ENCODE measurements around the gene CNTFR. TPM values are rescaled to one million over a fixed set of nuclear protein-coding genes. Genes with fewer than 3 reads are reported as not detected.

CNTFR gene
- total and polyA plus RNA-seq, 10 donors, result 2.8 to 46.8 (median 15.9) TPM

DNA sequence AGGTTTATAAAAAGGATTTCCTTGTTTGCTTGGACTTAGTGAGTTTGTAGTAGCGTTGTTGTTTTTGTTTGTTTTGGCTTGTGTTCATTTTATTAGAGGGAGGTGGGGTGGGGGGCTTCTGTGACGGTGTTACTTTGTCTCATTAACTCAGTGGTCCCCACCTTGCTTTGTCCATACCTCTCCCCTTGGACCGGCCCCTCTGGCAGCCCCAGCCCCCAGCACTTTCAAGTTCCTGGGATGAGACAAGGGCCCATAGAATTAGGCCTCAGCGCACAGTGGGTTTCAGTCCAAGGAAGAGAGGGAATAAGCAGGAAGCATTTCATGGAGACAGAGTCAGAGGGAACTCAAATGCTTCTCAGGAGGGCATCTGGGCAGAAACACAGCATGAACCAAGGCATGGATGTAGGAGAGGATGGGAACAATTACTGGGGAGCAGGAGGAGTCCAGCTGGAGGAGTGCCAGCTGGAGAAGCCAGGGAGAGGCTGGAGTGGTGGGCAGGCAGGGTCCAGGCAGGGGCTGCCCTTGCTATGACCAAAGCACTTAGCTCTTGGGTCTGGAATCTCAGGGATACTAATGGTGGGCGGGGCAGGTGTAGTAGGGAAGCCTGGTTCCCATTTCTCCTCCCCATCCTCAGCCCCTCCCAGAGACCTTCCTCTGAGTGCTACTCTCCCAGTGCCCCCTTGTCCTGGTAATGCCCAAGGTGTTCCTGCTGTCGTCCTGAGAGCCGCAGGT is 43.3 kb downstream of the CNTFR start:
- intact Hi-C loops (cut with DNase I; ENCODE audit: low total_unique reads), result loop anchor here (5.0 kb wide), 1 partner anchor 46 kb away; no protein-coding TSS in a partner anchor
- H3K27ac ChIP-seq, result no peak overlapping the region
- H3K4me3 ChIP-seq, result no peak overlapping the region
- no peaks in the 10 kb centered on the region for H3K36me3 ChIP-seq
- peaks cover 0 to 29% (median 6%) of the 10 kb centered on the region in 7 donors for H3K27me3 ChIP-seq (replicated peaks in 1 of 7)
- WGBS, 5 donors, result 83 to 91% (median 87%) methylated on average over 7 of the region's 7 CpGs
- no peak for TF ChIP-seq POLR2A (IDR thresholded peaks at IDR 0.05)
- no peak for TF ChIP-seq POLR2AphosphoS5 (IDR thresholded peaks at IDR 0.05)
- TF ChIP-seq, protein P1, sequence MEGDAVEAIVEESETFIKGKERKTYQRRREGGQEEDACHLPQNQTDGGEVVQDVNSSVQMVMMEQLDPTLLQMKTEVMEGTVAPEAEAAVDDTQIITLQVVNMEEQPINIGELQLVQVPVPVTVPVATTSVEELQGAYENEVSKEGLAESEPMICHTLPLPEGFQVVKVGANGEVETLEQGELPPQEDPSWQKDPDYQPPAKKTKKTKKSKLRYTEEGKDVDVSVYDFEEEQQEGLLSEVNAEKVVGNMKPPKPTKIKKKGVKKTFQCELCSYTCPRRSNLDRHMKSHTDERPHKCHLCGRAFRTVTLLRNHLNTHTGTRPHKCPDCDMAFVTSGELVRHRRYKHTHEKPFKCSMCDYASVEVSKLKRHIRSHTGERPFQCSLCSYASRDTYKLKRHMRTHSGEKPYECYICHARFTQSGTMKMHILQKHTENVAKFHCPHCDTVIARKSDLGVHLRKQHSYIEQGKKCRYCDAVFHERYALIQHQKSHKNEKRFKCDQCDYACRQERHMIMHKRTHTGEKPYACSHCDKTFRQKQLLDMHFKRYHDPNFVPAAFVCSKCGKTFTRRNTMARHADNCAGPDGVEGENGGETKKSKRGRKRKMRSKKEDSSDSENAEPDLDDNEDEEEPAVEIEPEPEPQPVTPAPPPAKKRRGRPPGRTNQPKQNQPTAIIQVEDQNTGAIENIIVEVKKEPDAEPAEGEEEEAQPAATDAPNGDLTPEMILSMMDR (IDR thresholded peaks at IDR 0.05 in 8 of 11, conservative IDR thresholded peaks at IDR 0.05 in 3 of 11), result no peak
- no peak for DNase-seq
- no peaks in the 10 kb centered on the region for H3K9me3 ChIP-seq
- peaks cover 0 to 15% (median 0%) of the 10 kb centered on the region in 6 donors for H3K4me1 ChIP-seq

DNA sequence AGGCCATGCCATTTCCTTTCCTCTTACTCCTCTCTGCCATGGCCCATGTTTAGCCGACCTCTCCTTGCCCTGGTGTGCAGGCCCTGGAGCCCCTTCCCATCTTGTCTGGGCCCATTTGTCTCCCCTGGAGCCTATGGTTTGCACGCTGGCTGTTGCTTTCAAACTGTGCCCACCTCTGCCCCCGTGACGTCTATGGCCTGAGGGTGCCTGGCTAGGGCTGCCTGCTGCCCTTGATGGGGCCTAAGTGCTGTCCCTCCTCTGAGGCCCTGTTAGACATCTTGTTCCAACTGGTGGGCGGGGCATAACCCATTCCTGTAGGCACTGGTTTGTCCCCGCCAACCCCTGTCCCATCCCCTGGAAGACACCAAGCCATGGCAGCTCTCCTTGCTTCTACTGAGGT is 44.0 kb downstream of the CNTFR start:
- intact Hi-C loops (cut with DNase I; ENCODE audit: low total_unique reads), result loop anchor here (5.0 kb wide), 1 partner anchor 47 kb away; no protein-coding TSS in a partner anchor
- H3K36me3 ChIP-seq, result no peaks in the 10 kb centered on the region
- H3K27ac ChIP-seq, result no peak overlapping the region
- no peak for TF ChIP-seq POLR2A (IDR thresholded peaks at IDR 0.05)
- TF ChIP-seq, protein P1 (IDR thresholded peaks at IDR 0.05 in 8 of 11, conservative IDR thresholded peaks at IDR 0.05 in 3 of 11), result no peak
- peak in 1 of 3 donors; percentile 43 for TF ChIP-seq POLR2AphosphoS5 (IDR thresholded peaks at IDR 0.05)
- no peak overlapping the region for H3K4me3 ChIP-seq
- peaks cover 0 to 15% (median 0%) of the 10 kb centered on the region in 6 donors for H3K4me1 ChIP-seq
- peaks cover 0 to 29% (median 6%) of the 10 kb centered on the region in 7 donors for H3K27me3 ChIP-seq (replicated peaks in 1 of 7)
- no peak for DNase-seq
- no peaks in the 10 kb centered on the region for H3K9me3 ChIP-seq
- WGBS, 5 donors, result 80 to 87% (median 84%) methylated on average over 6 of the region's 6 CpGs

DNA sequence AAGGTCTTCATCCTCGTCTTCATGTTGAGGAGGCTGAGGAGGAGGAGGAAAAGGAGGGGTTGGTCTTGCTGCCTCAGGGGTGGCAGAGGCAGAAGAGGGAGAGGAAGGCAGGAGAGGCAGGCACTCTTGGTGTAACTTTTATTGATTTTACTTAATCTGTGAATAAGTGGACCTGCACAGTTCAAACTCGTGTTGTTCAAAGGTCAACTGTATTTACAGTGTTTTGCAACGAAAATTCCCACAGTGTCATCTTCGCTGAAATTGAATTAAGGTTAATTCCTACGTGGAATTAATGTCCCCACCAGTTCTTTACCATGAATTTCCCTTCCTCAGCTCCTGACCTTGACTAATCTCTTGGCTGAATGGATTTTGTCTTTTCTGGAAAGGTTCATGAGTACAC is 45.5 kb downstream of the CNTFR start:
- Histone ChIP-seq H3K27me3 (replicated peaks in 1 of 7) (peaks cover 0 to 29% (median 6%) of the 10 kb centered on the region in 7 donors), H3K4me3 (no peak overlapping the region), H3K27ac (no peak overlapping the region), H3K36me3 (no peaks in the 10 kb centered on the region), H3K4me1 (peaks cover 0 to 15% (median 0%) of the 10 kb centered on the region in 6 donors), H3K9me3 (no peaks in the 10 kb centered on the region)
- WGBS, 5 donors, result 51 to 73% (median 66%) methylated on average over 5 of the region's 5 CpGs
- intact Hi-C loops (cut with DNase I; ENCODE audit: low total_unique reads), result no loop called here
- no peak for DNase-seq
- TF ChIP-seq POLR2AphosphoS5 (IDR thresholded peaks at IDR 0.05), result no peak
- TF ChIP-seq POLR2A (IDR thresholded peaks at IDR 0.05), result no peak
- TF ChIP-seq, protein P1 (IDR thresholded peaks at IDR 0.05 in 8 of 11, conservative IDR thresholded peaks at IDR 0.05 in 3 of 11), result no peak

DNA sequence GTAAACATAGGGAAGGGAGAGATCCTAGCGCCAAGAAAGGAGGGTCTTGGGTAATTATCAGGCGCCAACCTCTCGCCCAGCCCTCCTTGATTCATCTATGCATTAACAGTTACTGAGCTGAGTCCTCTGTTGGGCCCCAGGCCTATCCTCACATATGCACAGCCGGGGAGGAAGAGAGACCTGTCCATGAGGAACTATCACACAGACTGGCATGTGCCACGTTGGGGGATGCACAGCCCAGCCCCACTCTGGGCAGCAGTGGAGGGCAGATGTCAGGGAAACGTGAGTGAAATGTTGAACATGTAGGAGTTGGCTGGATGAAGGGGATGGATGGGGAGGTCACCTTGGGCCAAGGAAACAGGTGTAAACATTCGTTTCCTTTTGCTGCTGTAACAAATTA is 48.0 kb downstream of the CNTFR start:
- H3K36me3 ChIP-seq, result no peaks in the 10 kb centered on the region
- no peak for TF ChIP-seq POLR2AphosphoS5 (IDR thresholded peaks at IDR 0.05)
- H3K4me3 ChIP-seq, result no peak overlapping the region
- no peak for DNase-seq
- no peaks in the 10 kb centered on the region for H3K9me3 ChIP-seq
- WGBS, 5 donors, result 70 to 77% (median 73%) methylated on average over 7 of the region's 7 CpGs
- peaks cover 0 to 26% (median 0%) of the 10 kb centered on the region in 7 donors for H3K27me3 ChIP-seq (replicated peaks in 1 of 7)
- no peak overlapping the region for H3K27ac ChIP-seq
- H3K4me1 ChIP-seq, result no peaks in the 10 kb centered on the region
- intact Hi-C loops (cut with DNase I; ENCODE audit: low total_unique reads), result no loop called here
